Fibroblast of lung (primary cell): ENCODE results near the gene BMP6. TPM values are rescaled to one million over a fixed set of nuclear protein-coding genes. Genes with fewer than 3 reads are reported as not detected.

Experiments used
- DNase-seq, 2 donors: peaks; one replicate each; pipeline versions ENCODE4 v3.0.0 to v3.0.0-alpha.2; 2010; ENCODE audit warnings: low read depth in 2 of 2
- H2AFZ ChIP-seq: 2 replicates; pipeline ENCODE4 v1.5.1; 2012; ENCODE audit warnings: low read length, control low read depth, inconsistent platforms
- H3K27ac ChIP-seq: 2 replicates; pipeline ENCODE4 v1.5.1; 2011; ENCODE audit warnings: low read length, control low read depth; ENCODE audit not compliant: insufficient read depth
- H3K27me3 ChIP-seq: 2 replicates; pipeline ENCODE4 v1.5.1; 2011; ENCODE audit warnings: mild to moderate bottlenecking, low read length; ENCODE audit not compliant: control insufficient read depth, insufficient read depth
- H3K36me3 ChIP-seq: 2 replicates; pipeline ENCODE4 v1.5.1; 2011; ENCODE audit warnings: low read length; ENCODE audit not compliant: control insufficient read depth, insufficient read depth
- H3K4me1 ChIP-seq: 2 replicates; pipeline ENCODE4 v1.5.1; 2011; ENCODE audit warnings: low read length; ENCODE audit not compliant: control insufficient read depth, insufficient read depth; ENCODE audit errors: extremely low read depth
- H3K4me2 ChIP-seq: 2 replicates; pipeline ENCODE4 v1.5.1; 2011; ENCODE audit warnings: low read length, control low read depth; ENCODE audit not compliant: insufficient read depth; ENCODE audit errors: extremely low read depth
- H3K4me3 ChIP-seq, 4 experiments: fragments of 200-600 bp in 1 of 4; sonication (generic) in 1 of 4; replicated peaks in 1 of 4; 2 replicates each; pipeline ENCODE4 v1.5.1; 2011 to 2016; ENCODE audit warnings: low read length in 4 of 4, low read depth in 3 of 4, mild to moderate bottlenecking in 3 of 4, control low read depth in 2 of 4, inconsistent platforms in 1 of 4, mixed read lengths in 1 of 4; ENCODE audit not compliant: insufficient read depth in 1 of 4; ENCODE audit errors: control extremely low read depth in 1 of 4
- H3K79me2 ChIP-seq: 2 replicates; pipeline ENCODE4 v1.5.1; 2012; ENCODE audit warnings: mild to moderate bottlenecking, low read length, inconsistent platforms; ENCODE audit not compliant: control insufficient read depth, insufficient read depth
- H3K9ac ChIP-seq: 2 replicates; pipeline ENCODE4 v1.5.1; 2011; ENCODE audit warnings: mild to moderate bottlenecking, low read length, control low read depth; ENCODE audit not compliant: insufficient read depth
- H3K9me3 ChIP-seq: 2 replicates; pipeline ENCODE4 v1.5.1; 2012; ENCODE audit warnings: low read depth, low read length; ENCODE audit not compliant: control insufficient read depth, insufficient read depth
- H4K20me1 ChIP-seq: 2 replicates; pipeline ENCODE4 v1.5.1; 2011; ENCODE audit warnings: low read length; ENCODE audit not compliant: control insufficient read depth, insufficient read depth; ENCODE audit errors: extremely low read depth
- EZH2 ChIP-seq: IDR thresholded peaks from 2 replicates; pipeline ENCODE4 v1.5.1; 2012; ENCODE audit warnings: low read length, control low read depth, mild to moderate bottlenecking; ENCODE audit errors: missing control alignments
- polyA plus RNA-seq, 2 donors: library from polyadenylated mRNA; depleted of rRNA in 1 of 2; stranded (reverse) in 1 of 2; unstranded in 1 of 2; fragments of >200 nt; gene quantifications; 2 replicates each; pipeline ENCODE4 v1.2.1, GENCODE V29; 2011 to 2012; ENCODE audit warnings: missing spikeins in 1 of 2
- total RNA-seq: library from RNA; depleted of rRNA; stranded (reverse); fragments of >200 nt; gene quantifications from 2 replicates; pipeline ENCODE4 v1.2.1, GENCODE V29; 2014
- TF ChIP-seq, protein P1 (sequence below), 2 donors: IDR thresholded peaks in 1 of 2; conservative IDR thresholded peaks in 1 of 2; 1 replicate in 1 of 2; 2 replicates in 1 of 2; pipeline ENCODE4 v1.5.1; 2011 to 2012; ENCODE audit warnings: low read length in 2 of 2, control low read depth in 1 of 2, inconsistent platforms in 1 of 2, low read depth in 1 of 2, mild to moderate bottlenecking in 1 of 2

The BMP6 gene
- total and polyA plus RNA-seq, 2 donors (not counting 1 experiment from before 2014, with no cell fraction given) = under 0.01 to 0.20 TPM

DNA sequence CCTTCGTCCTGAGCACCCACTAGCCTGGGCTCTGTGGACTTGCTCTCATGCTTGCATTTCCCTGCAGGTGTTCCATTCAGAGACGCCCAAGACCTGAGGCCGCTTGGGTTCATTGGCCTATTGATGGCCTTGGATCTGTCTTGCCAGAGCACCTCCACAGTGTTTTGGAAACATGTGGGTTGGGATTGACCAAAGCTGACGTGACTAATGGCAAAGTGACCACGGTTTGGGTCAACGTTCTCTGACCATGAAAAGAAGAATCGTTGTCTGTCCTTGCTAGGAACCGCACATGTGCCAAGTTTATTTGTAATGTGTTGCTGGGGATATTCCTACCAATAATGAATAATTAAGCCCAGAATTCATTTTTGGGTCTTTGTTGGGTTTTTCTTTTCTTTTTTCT is 29.8 kb upstream of the BMP6 start:
- no peak overlapping the region for H3K4me2 ChIP-seq
- no peak overlapping the region for H2AFZ ChIP-seq
- TF ChIP-seq EZH2 = no peak
- TF ChIP-seq, protein P1, sequence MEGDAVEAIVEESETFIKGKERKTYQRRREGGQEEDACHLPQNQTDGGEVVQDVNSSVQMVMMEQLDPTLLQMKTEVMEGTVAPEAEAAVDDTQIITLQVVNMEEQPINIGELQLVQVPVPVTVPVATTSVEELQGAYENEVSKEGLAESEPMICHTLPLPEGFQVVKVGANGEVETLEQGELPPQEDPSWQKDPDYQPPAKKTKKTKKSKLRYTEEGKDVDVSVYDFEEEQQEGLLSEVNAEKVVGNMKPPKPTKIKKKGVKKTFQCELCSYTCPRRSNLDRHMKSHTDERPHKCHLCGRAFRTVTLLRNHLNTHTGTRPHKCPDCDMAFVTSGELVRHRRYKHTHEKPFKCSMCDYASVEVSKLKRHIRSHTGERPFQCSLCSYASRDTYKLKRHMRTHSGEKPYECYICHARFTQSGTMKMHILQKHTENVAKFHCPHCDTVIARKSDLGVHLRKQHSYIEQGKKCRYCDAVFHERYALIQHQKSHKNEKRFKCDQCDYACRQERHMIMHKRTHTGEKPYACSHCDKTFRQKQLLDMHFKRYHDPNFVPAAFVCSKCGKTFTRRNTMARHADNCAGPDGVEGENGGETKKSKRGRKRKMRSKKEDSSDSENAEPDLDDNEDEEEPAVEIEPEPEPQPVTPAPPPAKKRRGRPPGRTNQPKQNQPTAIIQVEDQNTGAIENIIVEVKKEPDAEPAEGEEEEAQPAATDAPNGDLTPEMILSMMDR (conservative IDR thresholded peaks at IDR 0.05 in 1 of 2, IDR thresholded peaks at IDR 0.05 in 1 of 2; ENCODE audit: low read depth in 1 of 2, low read length in 2 of 2) = no peak
- no peaks in the 10 kb centered on the region for H3K36me3 ChIP-seq
- H3K27me3 ChIP-seq = no peaks in the 10 kb centered on the region
- no peak overlapping the region for H3K9ac ChIP-seq
- H4K20me1 ChIP-seq = no peaks in the 10 kb centered on the region
- DNase-seq = no peak
- H3K4me1 ChIP-seq = peaks cover 2% of the 10 kb centered on the region
- no peak overlapping the region for H3K27ac ChIP-seq
- no peak overlapping the region for H3K4me3 ChIP-seq
- H3K9me3 ChIP-seq = no peaks in the 10 kb centered on the region
- H3K79me2 ChIP-seq = no peaks in the 10 kb centered on the region

GRCh38 chr6:7697432-7697819 is 28.5 kb upstream of the BMP6 start:
- Histone ChIP-seq H3K9me3 (no peaks in the 10 kb centered on the region), H3K4me2 (peak overlapping the region; percentile 60), H4K20me1 (no peaks in the 10 kb centered on the region), H3K4me3 (peak overlapping the region in 2 of 4 experiments; percentile 12 to 38), H3K36me3 (no peaks in the 10 kb centered on the region), H3K9ac (no peak overlapping the region), H3K4me1 (peaks cover 2% of the 10 kb centered on the region), H3K79me2 (no peaks in the 10 kb centered on the region), H2AFZ (peak overlapping the region; percentile 64), H3K27me3 (no peaks in the 10 kb centered on the region), H3K27ac (peak overlapping the region; percentile 57)
- no peak for DNase-seq
- no peak for TF ChIP-seq EZH2
- TF ChIP-seq, protein P1 (conservative IDR thresholded peaks at IDR 0.05 in 1 of 2, IDR thresholded peaks at IDR 0.05 in 1 of 2; ENCODE audit: low read depth in 1 of 2, low read length in 2 of 2) = no peak

DNA sequence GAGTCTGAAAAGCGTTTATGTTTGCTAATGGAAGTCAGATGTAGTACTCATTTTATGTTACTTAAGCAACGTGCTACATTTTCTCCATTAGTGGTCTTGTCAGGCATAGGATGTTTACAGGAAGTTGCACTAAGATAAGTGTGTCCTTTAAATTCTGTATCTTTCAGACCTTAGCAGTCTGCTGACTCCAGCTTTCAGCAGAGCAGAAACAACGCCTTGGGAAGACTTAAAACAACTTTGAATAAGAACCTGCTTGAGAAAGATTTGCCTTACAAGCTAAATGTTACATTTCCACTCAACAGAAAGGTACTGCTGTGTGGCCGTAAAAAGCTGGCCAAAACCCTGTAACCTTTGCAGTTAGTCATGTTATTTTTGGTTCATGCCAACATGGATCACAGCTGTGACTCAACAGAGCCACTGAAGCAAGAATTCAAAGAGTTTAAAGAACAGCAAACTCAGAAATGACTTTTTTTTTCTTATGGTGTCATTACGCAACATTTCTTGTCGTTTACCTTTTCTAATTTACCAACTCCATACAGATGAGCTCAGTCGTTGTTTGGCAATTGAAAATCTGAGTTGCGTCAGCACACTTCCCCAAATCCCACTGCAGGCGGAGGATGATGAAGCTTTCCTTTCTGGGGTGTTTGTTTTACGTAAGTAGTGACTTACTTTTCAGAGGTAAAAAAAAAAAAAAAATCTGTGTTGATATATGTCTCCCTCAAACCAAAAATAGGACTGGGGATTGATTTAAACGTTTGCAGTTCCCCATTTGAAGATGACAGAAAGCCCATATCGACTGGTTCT is 27.9 kb upstream of the BMP6 start:
- H3K4me2 ChIP-seq = peak overlapping the region; percentile 65
- H2AFZ ChIP-seq = peak overlapping the region; percentile 64
- H3K9ac ChIP-seq = no peak overlapping the region
- H3K9me3 ChIP-seq = no peaks in the 10 kb centered on the region
- peak overlapping the region; percentile 57 for H3K27ac ChIP-seq
- H3K79me2 ChIP-seq = no peaks in the 10 kb centered on the region
- H3K27me3 ChIP-seq = no peaks in the 10 kb centered on the region
- H3K36me3 ChIP-seq = no peaks in the 10 kb centered on the region
- DNase-seq = peak; percentile 92 to 93
- peaks cover 2% of the 10 kb centered on the region for H3K4me1 ChIP-seq
- no peaks in the 10 kb centered on the region for H4K20me1 ChIP-seq
- TF ChIP-seq, protein P1 (conservative IDR thresholded peaks at IDR 0.05 in 1 of 2, IDR thresholded peaks at IDR 0.05 in 1 of 2; ENCODE audit: low read depth in 1 of 2, low read length in 2 of 2) = no peak
- no peak for TF ChIP-seq EZH2
- H3K4me3 ChIP-seq = peak overlapping the region in 3 of 4 experiments; percentile 2 to 38 (median 12)
